A549 treated with AZD9567 at 1 μM for 4 hours (cell line): ENCODE measurements around the gene PPP2R5A. TPM values are rescaled to one million over a fixed set of nuclear protein-coding genes. Genes with fewer than 3 reads are reported as not detected.

Experiments used
- total RNA-seq: library from RNA; stranded (reverse); fragments of 200-300 nt; extraction: Qiagen RNA extraction; gene quantifications from 5 replicates; pipeline ENCODE4 v1.2.3, GENCODE V29; 2022; ENCODE audit not compliant: insufficient read depth

The PPP2R5A gene
- 20.5 to 23.5 TPM (median 23.3 TPM) in 5 replicates for total RNA-seq

GRCh38 chr1:212284744-212285684, at the start of gene PPP2R5A:
Gene PPP2R5A, plus strand, starts transcription at chr1:212285410. Its CDS starts 701 bp downstream, at chr1:212286111.

Other genes with a start within 250 kb of the PPP2R5A start
- gene INTS7, start 249.9 kb upstream of the PPP2R5A start, total RNA-seq: 19.7 to 30.7 TPM (median 21.8 TPM) in 5 replicates
- gene DTL, start 249.7 kb upstream of the PPP2R5A start, total RNA-seq: 20.2 to 38.5 TPM (median 23.6 TPM) in 5 replicates
- 15.4 to 20.2 TPM (median 19.4 TPM) in 5 replicates for gene PACC1, start 129.5 kb downstream of the PPP2R5A start, total RNA-seq
- 96.1 to 138 TPM (median 133 TPM) in 5 replicates for gene NENF, start 147.5 kb downstream of the PPP2R5A start, total RNA-seq